HG03432 (cell line): ENCODE data around the gene PTGER2.

Source experiments
- ATAC-seq: cut with Tn5 transposase; IDR thresholded peaks from one replicate; pipeline ENCODE4 v1.9.1; 2021; ENCODE audit warnings: mild to moderate bottlenecking, moderate library complexity; ENCODE audit not compliant: unreplicated experiment

PTGER2 gene, protein sequence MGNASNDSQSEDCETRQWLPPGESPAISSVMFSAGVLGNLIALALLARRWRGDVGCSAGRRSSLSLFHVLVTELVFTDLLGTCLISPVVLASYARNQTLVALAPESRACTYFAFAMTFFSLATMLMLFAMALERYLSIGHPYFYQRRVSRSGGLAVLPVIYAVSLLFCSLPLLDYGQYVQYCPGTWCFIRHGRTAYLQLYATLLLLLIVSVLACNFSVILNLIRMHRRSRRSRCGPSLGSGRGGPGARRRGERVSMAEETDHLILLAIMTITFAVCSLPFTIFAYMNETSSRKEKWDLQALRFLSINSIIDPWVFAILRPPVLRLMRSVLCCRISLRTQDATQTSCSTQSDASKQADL

GRCh38 chr14:52313903-52314594, at the start of gene PTGER2:
TSS of gene PTGER2 (plus strand) at chr14:52314312. CDS start at chr14:52314549, 237 bp downstream.
- ATAC-seq, result peak; percentile 60

- ATAC-seq, result no peak
Measured at GRCh38 chr14:52265253-52265652, 48.9 kb upstream of the PTGER2 start.

DNA sequence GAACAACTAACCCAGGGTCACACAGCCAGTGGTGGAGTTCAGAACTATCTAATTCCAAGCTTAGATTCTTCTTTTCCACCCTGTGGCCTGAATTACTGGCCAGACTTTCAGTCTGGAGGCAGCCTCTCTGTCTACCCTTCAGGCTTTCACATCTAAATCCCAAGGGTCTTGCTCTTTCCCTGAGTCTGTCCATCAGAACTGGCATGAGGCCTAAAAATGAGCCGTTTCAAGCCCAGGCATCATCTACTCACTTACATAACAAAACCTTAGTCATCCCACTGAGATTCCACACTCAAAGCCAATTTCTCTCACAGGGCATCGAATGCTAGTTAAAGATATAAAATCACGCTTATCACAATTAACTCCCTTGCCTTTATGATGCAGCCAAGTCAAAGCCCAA, 47.9 kb upstream of the PTGER2 start:
- ATAC-seq, result no peak

DNA sequence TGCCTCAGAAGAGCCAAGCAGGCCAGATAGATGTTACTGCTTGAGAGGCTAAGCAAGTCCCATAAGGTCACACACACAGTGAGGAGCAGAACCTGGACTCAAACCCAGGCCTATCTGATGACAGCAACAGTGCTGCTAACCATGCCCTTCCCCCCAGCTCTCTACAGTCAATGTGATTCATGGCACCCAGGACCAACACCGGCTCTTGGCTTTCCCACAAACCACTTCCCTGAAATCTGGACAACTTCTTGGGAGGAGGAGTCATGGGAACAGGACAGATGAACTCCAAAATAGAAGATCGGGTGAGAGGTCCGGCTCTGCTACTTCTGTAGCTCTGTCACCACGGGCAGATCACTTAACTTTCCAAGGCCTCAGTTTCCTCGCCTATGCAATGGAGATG, 47.3 kb upstream of the PTGER2 start:
- ATAC-seq, result no peak

- no peak for ATAC-seq
Measured at GRCh38 chr14:52267501-52268278, 46.4 kb upstream of the PTGER2 start, which contains the start of gene PTGDR. TSS of gene PTGDR (plus strand) at chr14:52267698. CDS start at chr14:52267815, 117 bp downstream.

DNA sequence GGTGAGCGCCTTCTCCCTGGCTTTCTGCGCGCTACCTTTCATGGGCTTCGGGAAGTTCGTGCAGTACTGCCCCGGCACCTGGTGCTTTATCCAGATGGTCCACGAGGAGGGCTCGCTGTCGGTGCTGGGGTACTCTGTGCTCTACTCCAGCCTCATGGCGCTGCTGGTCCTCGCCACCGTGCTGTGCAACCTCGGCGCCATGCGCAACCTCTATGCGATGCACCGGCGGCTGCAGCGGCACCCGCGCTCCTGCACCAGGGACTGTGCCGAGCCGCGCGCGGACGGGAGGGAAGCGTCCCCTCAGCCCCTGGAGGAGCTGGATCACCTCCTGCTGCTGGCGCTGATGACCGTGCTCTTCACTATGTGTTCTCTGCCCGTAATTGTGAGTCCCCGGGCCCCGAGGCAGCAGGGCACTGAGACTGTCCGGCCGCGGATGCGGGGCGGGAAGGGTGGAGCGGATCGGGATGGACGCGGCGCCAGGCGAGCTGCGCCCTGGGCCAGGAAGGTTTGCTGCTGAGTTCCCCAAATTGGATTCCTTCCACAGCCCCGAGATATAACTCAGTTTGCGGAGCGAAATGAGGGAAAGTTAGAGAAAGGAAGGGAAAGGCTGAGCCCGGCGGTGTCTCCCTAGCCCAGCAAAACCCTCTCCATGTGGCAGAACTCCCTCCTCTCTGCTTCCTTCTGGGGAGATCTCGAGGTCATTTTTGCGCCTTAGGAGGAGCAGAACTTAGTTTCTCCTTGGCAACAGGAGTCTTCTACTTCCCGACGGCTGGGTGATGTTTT, 45.6 kb upstream of the PTGER2 start:
- no peak for ATAC-seq

GRCh38 chr14:52269100-52269499, 45.0 kb upstream of the PTGER2 start:
- no peak for ATAC-seq

DNA sequence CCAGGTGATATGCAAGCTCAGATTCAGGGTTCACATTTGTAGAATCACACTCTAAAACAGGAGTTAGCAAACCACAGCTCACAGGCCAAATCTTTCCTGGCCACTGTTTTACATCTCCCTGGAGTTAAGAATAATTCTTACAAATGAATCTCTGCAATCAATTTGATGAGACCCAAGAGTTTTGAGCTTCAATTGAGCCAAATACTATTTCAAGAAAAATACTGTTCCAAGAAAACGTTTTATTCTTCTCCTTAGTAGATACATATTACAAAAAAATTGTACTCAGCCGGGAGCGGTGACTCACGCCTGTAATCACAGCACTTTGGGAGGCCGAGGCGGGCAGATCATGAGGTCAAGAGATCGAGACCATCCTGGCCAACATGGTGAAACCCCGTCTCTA, 44.1 kb upstream of the PTGER2 start:
- no peak for ATAC-seq

GRCh38 chr14:52271538-52271937, 42.6 kb upstream of the PTGER2 start:
- ATAC-seq, result no peak

GRCh38 chr14:52272375-52272774, 41.7 kb upstream of the PTGER2 start:
- no peak for ATAC-seq

DNA sequence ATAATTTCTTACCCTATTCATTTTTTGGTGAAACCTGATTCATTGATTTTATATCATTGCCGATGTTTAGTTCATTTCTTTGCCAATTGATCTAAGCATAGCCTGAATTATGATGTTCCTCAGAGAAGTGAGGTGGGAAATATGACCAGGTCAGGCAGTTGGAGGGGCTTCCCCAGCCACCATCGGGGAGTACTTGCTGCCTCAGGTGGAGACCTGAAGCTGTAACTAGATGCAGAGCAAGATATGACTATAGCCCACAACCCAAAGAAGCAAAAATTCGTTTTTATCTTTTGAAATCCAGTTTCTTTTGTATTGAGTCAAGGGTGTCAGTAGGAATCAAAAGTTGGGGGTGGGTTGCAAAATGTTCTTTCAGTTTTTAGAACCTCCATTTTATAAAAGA, 38.7 kb upstream of the PTGER2 start:
- no peak for ATAC-seq

DNA sequence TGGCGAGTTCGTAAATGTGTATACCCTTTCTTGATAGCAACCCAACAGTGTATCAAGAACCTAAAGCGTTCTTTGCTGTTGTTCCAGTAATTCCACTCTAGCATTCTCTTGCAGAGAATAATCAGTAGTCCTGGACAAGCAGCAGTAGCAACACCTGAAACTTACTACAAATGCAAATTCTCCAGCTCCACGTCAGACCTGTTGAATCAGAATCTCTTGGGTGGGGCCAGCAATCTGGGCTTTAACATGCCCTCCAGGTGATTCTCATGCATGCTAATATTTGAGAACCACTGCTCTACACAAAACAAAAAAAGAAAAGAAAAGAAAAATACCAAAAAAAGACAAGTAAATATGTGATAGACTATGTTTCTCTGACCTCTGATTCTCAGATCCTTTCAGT, 36.6 kb upstream of the PTGER2 start:
- ATAC-seq, result no peak

- ATAC-seq, result no peak
Measured at GRCh38 chr14:52279408-52279807, 34.7 kb upstream of the PTGER2 start.

GRCh38 chr14:52283099-52283498, 31.0 kb upstream of the PTGER2 start:
- no peak for ATAC-seq

DNA sequence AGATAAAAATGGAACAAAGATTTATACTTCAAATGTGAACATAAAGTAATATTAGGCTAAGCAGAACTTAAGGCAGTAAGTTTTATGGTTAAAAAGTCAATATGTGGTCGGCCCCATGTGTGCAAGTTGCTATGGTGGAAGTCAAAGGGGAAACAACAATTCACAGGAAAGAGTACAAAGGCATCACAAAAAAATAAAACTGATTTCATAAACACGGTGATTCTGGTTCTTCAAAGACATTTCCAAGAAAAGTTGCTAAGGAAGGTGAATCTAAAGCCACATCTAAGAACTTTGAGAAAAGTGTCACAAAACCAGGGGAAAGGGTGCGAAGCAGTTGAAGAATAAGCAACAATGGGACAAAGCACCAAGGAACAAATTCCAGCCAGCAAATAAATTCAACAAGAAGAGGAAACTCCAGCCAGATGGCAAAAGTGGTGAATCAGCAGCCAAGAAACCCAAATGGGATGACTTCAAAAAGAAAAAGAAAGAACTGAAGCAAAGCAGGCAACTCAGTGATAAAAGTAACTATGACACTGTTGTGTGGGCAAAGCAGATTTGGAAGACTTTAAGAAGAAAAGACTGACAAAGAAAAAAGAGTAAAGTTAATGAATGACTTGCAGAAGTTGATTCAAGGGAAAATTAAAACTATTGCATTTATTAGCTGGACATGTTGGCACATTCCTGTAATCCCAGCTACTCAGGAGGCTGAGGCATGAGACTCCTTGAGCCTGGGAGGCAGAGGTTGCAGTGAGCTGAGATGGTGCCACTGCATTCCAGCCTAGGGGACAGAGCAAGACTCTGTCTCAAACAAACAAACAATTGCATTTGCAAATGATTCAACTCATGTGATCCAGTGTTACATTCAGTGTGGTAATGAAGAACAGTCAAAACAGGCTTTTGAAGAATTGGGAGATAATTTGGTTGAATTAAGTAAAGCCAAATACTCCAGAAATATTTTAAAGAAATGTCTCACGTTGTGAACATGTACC, 27.2 kb upstream of the PTGER2 start:
- no peak for ATAC-seq

- ATAC-seq, result no peak
Measured at GRCh38 chr14:52296378-52296777, 17.7 kb upstream of the PTGER2 start.

GRCh38 chr14:52298795-52299194, 15.3 kb upstream of the PTGER2 start:
- no peak for ATAC-seq

- peak; percentile 44 for ATAC-seq
Measured at GRCh38 chr14:52299692-52300278, 14.3 kb upstream of the PTGER2 start.

GRCh38 chr14:52303236-52303635, 10.9 kb upstream of the PTGER2 start:
- ATAC-seq, result no peak
